HepG2 (cell line): Measurements from ENCODE around the gene ZNF385B. TPM values are rescaled to one million over a fixed set of nuclear protein-coding genes. Genes with fewer than 3 reads are reported as not detected.

ENCODE experiments used
- ATAC-seq: fragments of 200-7000 bp; cut with Tn5 transposase; 3 replicates; pipeline ENCODE4 v1.9.1; 2020; ENCODE audit warnings: mild to moderate bottlenecking, moderate library complexity
- BruUV-seq: library from RNA; stranded (reverse); fragments of 400-500 nt; replicated peaks from 2 replicates; lab custom pipeline; 2021; lab: Mats Ljungman, UMichigan
- CTCF ChIA-PET: fragments of 300-600 bp; formaldehyde crosslinking; extraction: SDS; loops from one replicate; lab custom pipeline; 2021; ENCODE audit warnings: low total read pairs, inconsistent platforms, low intra/inter-chr PET ratio; lab: Yijun Ruan, JAX
- POLR2A ChIA-PET: fragments of 350-600 bp; sonication (Branson Sonifier 250); formaldehyde crosslinking; loops from one replicate; lab custom pipeline; 2020; ENCODE audit warnings: antibody characterized with exemption, inconsistent platforms; lab: Yijun Ruan, JAX
- DNase-seq: peaks from one replicate; pipeline ENCODE4 v3.0.0-alpha.2; 2015; ENCODE audit warnings: low spot score
- FAIRE-seq: peaks from 3 replicates; lab custom pipeline; 2011; peaks lifted over from hg19 to GRCh38; lab: Jason Lieb, UNC
- H2AFZ ChIP-seq: one replicate; pipeline ENCODE4 v1.6.1; 2011; ENCODE audit warnings: low read length, inconsistent platforms
- H3K27ac ChIP-seq: fragments of 300-600 bp; 3 replicates; pipeline ENCODE4 v1.8.0; 2011; ENCODE audit warnings: mixed run types, mild to moderate bottlenecking, mixed read lengths, low read length, inconsistent platforms; ENCODE audit not compliant: insufficient read depth; ENCODE audit errors: extremely low read length
- H3K27me3 ChIP-seq, 2 experiments: fragments of 200-600 bp in 1 of 2; 2 replicates in 1 of 2; 3 replicates in 1 of 2; pipeline versions ENCODE4 v1.6.0 to v1.8.0; 2011; ENCODE audit warnings: low read length in 2 of 2, mild to moderate bottlenecking in 2 of 2, moderate library complexity in 2 of 2, inconsistent platforms in 1 of 2; ENCODE audit not compliant: insufficient read depth in 2 of 2, control insufficient read depth in 1 of 2
- H3K36me3 ChIP-seq, 2 experiments: fragments of 200-600 bp in 1 of 2; replicated peaks in 1 of 2; 2 replicates in 1 of 2; 3 replicates in 1 of 2; pipeline versions ENCODE4 v1.5.1 to v1.8.0; 2011; ENCODE audit warnings: low read length in 2 of 2, inconsistent platforms in 1 of 2; ENCODE audit not compliant: insufficient read depth in 2 of 2, control insufficient read depth in 1 of 2
- H3K4me1 ChIP-seq: 2 replicates; pipeline ENCODE4 v1.5.1; 2012; ENCODE audit warnings: low read length, inconsistent platforms; ENCODE audit not compliant: insufficient read depth
- H3K4me2 ChIP-seq: 2 replicates; pipeline ENCODE4 v1.6.0; 2011; ENCODE audit warnings: low read depth, low read length, inconsistent platforms
- H3K4me3 ChIP-seq, 3 experiments: fragments of 200-600 bp in 1 of 3; sonication (generic), shearing (Covaris generic) in 1 of 3; replicated peaks in 1 of 3; 2 replicates each; pipeline ENCODE4 v1.5.1; 2011 to 2016; ENCODE audit warnings: low read length in 3 of 3, inconsistent platforms in 2 of 3, low read depth in 2 of 3, mild to moderate bottlenecking in 2 of 3, control low read depth in 1 of 3, mixed read lengths in 1 of 3; ENCODE audit not compliant: insufficient read depth in 1 of 3
- H3K79me2 ChIP-seq: one replicate; pipeline ENCODE4 v1.6.1; 2011; ENCODE audit warnings: low read length, inconsistent platforms; ENCODE audit not compliant: insufficient read depth
- H3K9ac ChIP-seq: 2 replicates; pipeline ENCODE4 v1.6.0; 2011; ENCODE audit warnings: mild to moderate bottlenecking, low read depth, low read length, inconsistent platforms; ENCODE audit not compliant: insufficient read depth
- H3K9me3 ChIP-seq: 2 replicates; pipeline ENCODE4 v1.5.1; 2012; ENCODE audit warnings: mild to moderate bottlenecking, low read length
- H4K20me1 ChIP-seq: 2 replicates; pipeline ENCODE4 v1.6.0; 2011; ENCODE audit warnings: inconsistent platforms, mild to moderate bottlenecking, low read length, moderate library complexity; ENCODE audit not compliant: insufficient read depth
- CBX5 ChIP-seq: sonication (generic); formaldehyde crosslinking; IDR thresholded peaks from 2 replicates; pipeline ENCODE4 v1.4.0; 2020; ENCODE audit warnings: missing genetic modification reagents, borderline replicate concordance
- CSRNP2 ChIP-seq: sonication (generic); formaldehyde crosslinking; conservative IDR thresholded peaks from 2 replicates; pipeline ENCODE4 v1.8.0; 2022; ENCODE audit warnings: low read depth, missing genetic modification reagents
- LCORL ChIP-seq, 2 experiments: fragments of 450-650 bp in 1 of 2; sonication (generic) in 1 of 2; formaldehyde crosslinking in 1 of 2; IDR thresholded peaks; 2 replicates each; pipeline versions ENCODE4 v1.5.0 to v1.6.1; 2017 to 2020; ENCODE audit warnings: antibody characterized with exemption in 1 of 2, missing genetic modification reagents in 1 of 2
- SKI ChIP-seq: fragments of 450-650 bp; IDR thresholded peaks from one replicate; pipeline ENCODE4 v1.6.1; 2018; ENCODE audit warnings: mild to moderate bottlenecking; ENCODE audit not compliant: partially characterized antibody
- STAT6 ChIP-seq: sonication (generic); formaldehyde crosslinking; IDR thresholded peaks from 2 replicates; pipeline ENCODE4 v1.4.0; 2020; ENCODE audit warnings: missing genetic modification reagents, mild to moderate bottlenecking, borderline replicate concordance
- ZBTB7A ChIP-seq: sonication (generic); formaldehyde crosslinking; IDR thresholded peaks from 2 replicates; pipeline ENCODE4 v1.8.0; 2022; ENCODE audit warnings: mild to moderate bottlenecking, missing genetic modification reagents
- ZNF530 ChIP-seq: sonication (generic); formaldehyde crosslinking; IDR thresholded peaks from 2 replicates; pipeline ENCODE4 v1.5.0; 2020; ENCODE audit warnings: low read depth, mild to moderate bottlenecking, missing genetic modification reagents
- ZNF569 ChIP-seq: sonication (generic); formaldehyde crosslinking; IDR thresholded peaks from 2 replicates; pipeline ENCODE4 v1.5.0; 2020; ENCODE audit warnings: mild to moderate bottlenecking, missing genetic modification reagents, moderate library complexity, borderline replicate concordance
- ZNF703 ChIP-seq: sonication (generic); formaldehyde crosslinking; IDR thresholded peaks from 2 replicates; pipeline ENCODE4 v1.5.1; 2020; ENCODE audit warnings: missing genetic modification reagents, mild to moderate bottlenecking, moderate library complexity, borderline replicate concordance
- in situ Hi-C: cut with HindIII; loops from 2 replicates; pipeline ENCODE4 v1.10.0; 2017; ENCODE audit warnings: low pct_unique_long_range_greater_than_20kb; ENCODE audit not compliant: extremely low pct_ligation_motif_present
- intact Hi-C: fragments of 100-400 bp; cut with micrococcal nuclease; formaldehyde crosslinking; loops from one replicate; pipeline ENCODE4 v1.10.0; 2022; ENCODE audit not compliant: unreplicated experiment
- polyA plus RNA-seq, 8 experiments: library from polyadenylated mRNA; depleted of rRNA in 3 of 8; stranded (reverse) in 7 of 8; unstranded in 1 of 8; fragments of >200 nt; fragmentation: Illumina TruSeq in 4 of 8; extraction: Trizol in 4 of 8; gene quantifications; 2 replicates each; pipeline versions ENCODE4 v1.2.1 to v1.2.3, GENCODE V29; 2011 to 2016; ENCODE audit warnings: low read depth in 4 of 8, missing spikeins in 1 of 8, mixed read lengths in 1 of 8; ENCODE audit not compliant: insufficient read depth in 1 of 8
- total RNA-seq, 5 experiments: library from RNA; depleted of rRNA; stranded (reverse); fragments of >200 nt; fragmentation: Illumina TruSeq; extraction: Trizol; gene quantifications; 2 replicates each; pipeline ENCODE4 v1.2.3, GENCODE V29; 2016; ENCODE audit warnings: low read depth in 1 of 5

Gene ZNF385B
- total and polyA plus RNA-seq, 2 of the 13 experiments (the other 11 are each of a cell fraction or from before 2014, with no cell fraction given): 3.3 to 6.7 TPM

DNA sequence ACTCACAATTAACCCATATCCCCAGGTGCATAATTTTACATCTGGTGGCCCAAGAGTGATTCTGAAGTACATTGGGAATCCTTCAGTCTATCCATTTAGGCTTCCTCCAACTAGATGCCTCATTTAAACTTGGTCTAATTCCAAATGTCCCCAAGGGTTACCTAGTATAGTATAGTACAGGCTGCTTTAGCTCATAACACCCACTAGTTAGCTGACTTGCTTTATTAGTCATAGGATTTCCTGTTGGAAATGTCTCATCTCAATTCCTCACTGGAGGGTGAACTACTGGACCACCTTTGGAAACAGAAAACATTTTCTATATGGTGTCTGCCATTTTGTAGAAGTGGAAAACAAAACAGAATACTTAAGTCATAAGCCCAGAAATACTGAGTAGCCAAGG is 394.3 kb downstream of the ZNF385B start:
- in situ Hi-C loops: no loop called here

More for the DNA sequence above, 394.3 kb downstream of the ZNF385B start:
- no peak overlapping the region for H3K4me2 ChIP-seq
- no TSS peak for BruUV-seq
- no peaks in the 10 kb centered on the region for H4K20me1 ChIP-seq
- no peak overlapping the region for H3K9ac ChIP-seq
- POLR2A ChIA-PET: no interaction called here
- DNase-seq: no peak
- intact Hi-C loops: no loop called here
- H3K27ac ChIP-seq: no peak overlapping the region
- no peaks in the 10 kb centered on the region for H3K27me3 ChIP-seq
- no peak overlapping the region for H2AFZ ChIP-seq
- H3K4me1 ChIP-seq: no peaks in the 10 kb centered on the region
- H3K36me3 ChIP-seq: no peaks in the 10 kb centered on the region
- no peak for TF ChIP-seq LCORL (IDR thresholded peaks at IDR 0.05)
- no peak for TF ChIP-seq LCORL (CRISPR knock-in tag; IDR thresholded peaks at IDR 0.05)
- no peak for TF ChIP-seq CSRNP2 (CRISPR knock-in tag)
- no peak for TF ChIP-seq ZNF530 (CRISPR knock-in tag)
- TF ChIP-seq ZBTB7A (CRISPR knock-in tag): no peak
- TF ChIP-seq ZNF569 (CRISPR knock-in tag): no peak
- TF ChIP-seq ZNF703 (CRISPR knock-in tag): no peak
- no peak for TF ChIP-seq STAT6 (CRISPR knock-in tag)
- TF ChIP-seq CBX5 (CRISPR knock-in tag): no peak
- TF ChIP-seq SKI: no peak
- TF ChIP-seq, all 625 proteins: peak for 0
- Histone ChIP-seq H3K79me2 (no peaks in the 10 kb centered on the region), H3K9me3 (no peaks in the 10 kb centered on the region), H3K4me3 (no peak overlapping the region)
- no peak for FAIRE-seq
- CTCF ChIA-PET: no interaction called here
- no peak for ATAC-seq
